Ishikawa (cell line): ENCODE results near the gene SLC39A1.

Source experiments
- CEBPB ChIP-seq: IDR thresholded peaks from 2 replicates; pipeline ENCODE4 v1.6.1; 2012
- CREB1 ChIP-seq: IDR thresholded peaks from 2 replicates; pipeline ENCODE4 v1.6.1; 2012; ENCODE audit warnings: low read depth
- EGR1 ChIP-seq: IDR thresholded peaks from 2 replicates; pipeline ENCODE4 v1.6.1; 2012
- EP300 ChIP-seq: IDR thresholded peaks from 2 replicates; pipeline ENCODE4 v1.6.1; 2012; ENCODE audit warnings: borderline replicate concordance
- FOXM1 ChIP-seq: IDR thresholded peaks from 2 replicates; pipeline ENCODE4 v1.6.1; 2012; ENCODE audit warnings: low read depth, borderline replicate concordance
- NFIC ChIP-seq: IDR thresholded peaks from 2 replicates; pipeline ENCODE4 v1.6.1; 2012
- RAD21 ChIP-seq: IDR thresholded peaks from 2 replicates; pipeline ENCODE4 v1.6.1; 2012; ENCODE audit warnings: low read depth
- TAF1 ChIP-seq: IDR thresholded peaks from 2 replicates; pipeline ENCODE4 v1.6.1; 2012; ENCODE audit warnings: low read depth, mild to moderate bottlenecking
- TCF12 ChIP-seq: IDR thresholded peaks from 2 replicates; pipeline ENCODE4 v1.6.1; 2012; ENCODE audit warnings: low read depth
- TEAD4 ChIP-seq: IDR thresholded peaks from 2 replicates; pipeline ENCODE4 v1.6.1; 2012
- YY1 ChIP-seq: IDR thresholded peaks from 2 replicates; pipeline ENCODE4 v1.6.1; 2012; ENCODE audit warnings: low read depth
- ZBTB7A ChIP-seq: IDR thresholded peaks from 2 replicates; pipeline ENCODE4 v1.6.1; 2012; ENCODE audit warnings: low read depth
- TF ChIP-seq, protein P1 (sequence below): IDR thresholded peaks from 2 replicates; pipeline ENCODE4 v1.6.1; 2012
- TF ChIP-seq, protein P2 (sequence below): IDR thresholded peaks from 2 replicates; pipeline ENCODE4 v1.6.1; 2012
- TF ChIP-seq, protein P3 (sequence below): IDR thresholded peaks from 2 replicates; pipeline ENCODE4 v1.6.1; 2012; ENCODE audit warnings: low read depth, mild to moderate bottlenecking

SLC39A1 gene

DNA sequence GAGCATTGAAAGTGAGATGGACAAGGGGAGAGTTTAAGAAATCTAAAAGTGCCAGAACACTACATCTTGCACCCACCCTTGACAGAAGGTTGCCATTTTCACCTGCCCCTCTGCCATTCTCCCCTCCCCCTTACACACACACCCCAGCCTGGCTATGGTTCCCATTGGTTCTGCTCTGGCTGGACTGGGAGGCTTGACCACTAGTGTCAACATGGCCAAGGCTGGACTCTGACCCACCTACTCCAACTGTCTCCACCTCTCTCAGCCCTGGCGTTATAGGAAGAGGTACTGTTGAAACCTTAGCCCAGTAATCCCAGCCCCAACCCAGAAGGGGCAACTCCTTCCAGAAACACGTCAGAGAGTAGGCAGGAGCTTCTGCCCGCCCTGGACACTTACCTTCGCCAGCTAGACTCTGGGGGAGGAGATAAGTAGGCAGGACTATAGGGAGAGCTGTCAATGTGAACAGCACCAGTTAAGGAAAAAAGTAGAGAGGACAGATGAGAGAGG lies 9.4 kb downstream of the SLC39A1 start:
- no peak for TF ChIP-seq TCF12
- TF ChIP-seq TEAD4: no peak
- TF ChIP-seq CEBPB: no peak
- no peak for TF ChIP-seq YY1
- no peak for TF ChIP-seq EGR1
- no peak for TF ChIP-seq RAD21
- no peak for TF ChIP-seq CREB1
- TF ChIP-seq TAF1: no peak
- TF ChIP-seq, protein P1, sequence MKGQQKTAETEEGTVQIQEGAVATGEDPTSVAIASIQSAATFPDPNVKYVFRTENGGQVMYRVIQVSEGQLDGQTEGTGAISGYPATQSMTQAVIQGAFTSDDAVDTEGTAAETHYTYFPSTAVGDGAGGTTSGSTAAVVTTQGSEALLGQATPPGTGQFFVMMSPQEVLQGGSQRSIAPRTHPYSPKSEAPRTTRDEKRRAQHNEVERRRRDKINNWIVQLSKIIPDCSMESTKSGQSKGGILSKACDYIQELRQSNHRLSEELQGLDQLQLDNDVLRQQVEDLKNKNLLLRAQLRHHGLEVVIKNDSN: no peak
- no peak for TF ChIP-seq NFIC
- no peak for TF ChIP-seq EP300

DNA sequence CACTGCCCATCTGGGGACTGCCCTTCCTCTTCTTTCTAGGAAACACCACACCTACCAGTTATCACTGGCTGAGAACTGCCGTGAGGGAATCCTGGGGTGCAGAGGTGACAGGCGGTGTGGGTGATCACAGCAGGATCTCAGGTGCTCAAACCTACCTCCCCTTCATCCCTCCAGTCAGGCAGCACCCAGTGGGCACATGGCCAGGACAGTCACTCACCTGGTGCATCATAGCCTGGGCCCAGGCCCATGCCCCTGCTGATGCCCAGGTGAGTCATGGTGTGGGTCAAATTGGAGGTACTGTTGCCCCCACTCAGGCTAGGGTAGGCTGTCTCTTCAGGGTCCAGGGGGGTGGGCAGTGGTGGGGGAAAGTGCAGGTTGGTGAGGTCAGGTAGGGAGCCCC lies 11.5 kb downstream of the SLC39A1 start:
- TF ChIP-seq YY1: no peak

DNA sequence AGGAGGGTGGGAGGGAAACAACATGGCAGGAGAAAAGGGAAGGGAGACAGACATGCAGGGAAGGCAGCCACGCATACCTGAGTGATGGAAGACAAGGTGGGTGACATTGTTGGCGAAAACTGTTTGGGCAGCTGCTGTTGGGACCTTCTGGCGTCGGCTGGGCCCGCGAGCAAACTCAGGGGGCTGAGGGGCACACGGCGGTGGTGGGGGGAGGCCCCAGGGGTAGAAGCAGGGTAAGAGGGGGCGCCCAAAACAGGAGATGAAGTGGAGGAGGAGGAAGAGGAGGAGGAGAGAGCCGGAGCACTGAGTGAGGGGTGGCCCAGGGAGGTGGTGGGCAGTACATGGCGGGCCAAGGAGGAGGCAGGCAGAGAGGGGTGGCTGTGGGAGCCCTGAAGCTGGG lies 12.2 kb downstream of the SLC39A1 start:
- TF ChIP-seq CREB1 (no peak), YY1 (no peak)
- TF ChIP-seq, protein P2, sequence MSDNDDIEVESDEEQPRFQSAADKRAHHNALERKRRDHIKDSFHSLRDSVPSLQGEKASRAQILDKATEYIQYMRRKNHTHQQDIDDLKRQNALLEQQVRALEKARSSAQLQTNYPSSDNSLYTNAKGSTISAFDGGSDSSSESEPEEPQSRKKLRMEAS: no peak

DNA sequence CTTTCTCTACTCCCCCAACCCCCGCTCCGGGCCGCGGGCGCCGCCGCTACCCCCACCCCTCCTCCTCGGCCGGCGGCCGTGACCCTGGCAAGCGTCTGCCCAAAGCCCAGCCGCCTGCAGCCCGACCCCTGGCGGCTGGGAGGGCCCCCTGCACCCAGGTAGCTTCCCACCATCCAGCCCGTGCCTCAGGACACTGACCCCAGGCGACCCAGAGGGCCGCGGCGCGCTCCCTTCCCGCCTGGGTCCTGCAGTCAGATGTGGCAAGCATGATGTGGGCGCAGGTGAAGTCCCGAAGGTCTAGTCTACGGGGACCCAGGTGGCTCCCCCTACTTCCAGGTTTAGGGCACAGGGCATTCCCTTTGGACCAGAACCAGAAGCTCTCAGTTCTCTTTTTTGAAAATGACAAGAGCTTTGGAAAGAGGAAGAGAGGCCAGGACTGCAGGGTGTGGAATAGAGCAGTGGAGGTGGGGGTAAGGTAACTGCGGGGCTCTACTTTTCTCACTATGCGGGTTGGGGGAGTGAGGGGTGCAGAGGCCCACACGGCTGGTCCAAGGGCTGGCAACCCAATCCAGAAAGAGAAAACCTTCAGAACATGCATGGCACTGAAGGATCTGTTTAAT lies 16.6 kb downstream of the SLC39A1 start, which contains the start of gene DENND4B:
Gene DENND4B (minus strand): TSS at position 97 of the 620 bp plus-strand sequence. CDS start 2,344 bp downstream, outside the sequence.
- TF ChIP-seq RAD21 (peak; percentile 51), TCF12 (0 out of 2 replicates have a peak, but pooled peaks have one; percentile 9), CREB1 (no peak), YY1 (0 out of 2 replicates have a peak, but pooled peaks have one; percentile 25), TAF1 (peak; percentile 66; the same call in 1 of the 2 replicates)
- TF ChIP-seq, protein P2: peak; percentile 30; the same call in 1 of the 2 replicates

DNA sequence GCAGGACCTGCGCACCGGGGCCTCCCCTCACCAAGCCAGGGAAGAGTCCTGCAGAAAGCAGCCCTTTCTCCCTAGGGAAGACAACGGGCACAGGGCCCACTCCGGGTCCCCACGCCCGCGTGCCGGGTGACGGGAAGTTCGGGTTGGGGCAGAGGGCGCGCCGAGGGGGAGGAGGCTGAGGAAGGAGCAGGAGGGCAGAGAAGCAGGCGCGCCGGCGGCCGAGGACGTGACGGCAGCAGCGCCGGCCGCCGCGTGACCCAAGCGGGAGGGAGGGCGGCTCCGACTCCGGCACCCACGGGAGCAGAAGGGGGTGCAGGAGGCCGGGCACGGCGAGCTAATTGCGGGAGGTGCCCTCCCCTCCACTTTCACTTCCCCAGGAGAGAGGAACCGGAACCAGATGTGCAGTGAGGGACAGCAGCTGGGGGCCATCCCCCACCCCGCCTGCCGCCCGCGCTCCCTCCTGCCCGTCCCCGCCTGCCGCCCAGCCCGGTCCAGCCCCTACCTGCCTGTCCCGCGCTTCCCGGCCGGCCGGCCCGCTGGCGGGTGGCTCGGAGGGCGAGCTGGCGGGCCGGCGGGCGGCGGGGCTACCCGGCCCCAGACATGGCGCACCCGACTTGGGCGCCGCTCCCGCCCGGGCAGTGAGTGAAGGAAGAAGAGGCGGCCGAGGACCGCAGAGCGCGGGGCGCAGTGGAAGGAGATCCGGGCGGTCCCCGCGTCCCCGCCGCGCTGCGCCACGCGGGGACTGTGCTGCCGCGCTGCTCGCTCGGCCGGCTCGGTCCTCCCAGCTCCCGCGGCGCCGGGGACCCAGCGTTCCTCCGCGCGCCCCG lies 17.3 kb downstream of the SLC39A1 start:
- TF ChIP-seq CREB1 (no peak), CEBPB (no peak), NFIC (0 out of 2 replicates have a peak, but pooled peaks have one; percentile 6), EP300 (no peak), FOXM1 (no peak), RAD21 (no peak), ZBTB7A (peak; percentile 48; the same call in 1 of the 2 replicates), TEAD4 (no peak), TCF12 (no peak; the same call in 1 of the 2 replicates), EGR1 (no peak), YY1 (peak; percentile 16), TAF1 (peak; percentile 55)
- TF ChIP-seq, protein P3, sequence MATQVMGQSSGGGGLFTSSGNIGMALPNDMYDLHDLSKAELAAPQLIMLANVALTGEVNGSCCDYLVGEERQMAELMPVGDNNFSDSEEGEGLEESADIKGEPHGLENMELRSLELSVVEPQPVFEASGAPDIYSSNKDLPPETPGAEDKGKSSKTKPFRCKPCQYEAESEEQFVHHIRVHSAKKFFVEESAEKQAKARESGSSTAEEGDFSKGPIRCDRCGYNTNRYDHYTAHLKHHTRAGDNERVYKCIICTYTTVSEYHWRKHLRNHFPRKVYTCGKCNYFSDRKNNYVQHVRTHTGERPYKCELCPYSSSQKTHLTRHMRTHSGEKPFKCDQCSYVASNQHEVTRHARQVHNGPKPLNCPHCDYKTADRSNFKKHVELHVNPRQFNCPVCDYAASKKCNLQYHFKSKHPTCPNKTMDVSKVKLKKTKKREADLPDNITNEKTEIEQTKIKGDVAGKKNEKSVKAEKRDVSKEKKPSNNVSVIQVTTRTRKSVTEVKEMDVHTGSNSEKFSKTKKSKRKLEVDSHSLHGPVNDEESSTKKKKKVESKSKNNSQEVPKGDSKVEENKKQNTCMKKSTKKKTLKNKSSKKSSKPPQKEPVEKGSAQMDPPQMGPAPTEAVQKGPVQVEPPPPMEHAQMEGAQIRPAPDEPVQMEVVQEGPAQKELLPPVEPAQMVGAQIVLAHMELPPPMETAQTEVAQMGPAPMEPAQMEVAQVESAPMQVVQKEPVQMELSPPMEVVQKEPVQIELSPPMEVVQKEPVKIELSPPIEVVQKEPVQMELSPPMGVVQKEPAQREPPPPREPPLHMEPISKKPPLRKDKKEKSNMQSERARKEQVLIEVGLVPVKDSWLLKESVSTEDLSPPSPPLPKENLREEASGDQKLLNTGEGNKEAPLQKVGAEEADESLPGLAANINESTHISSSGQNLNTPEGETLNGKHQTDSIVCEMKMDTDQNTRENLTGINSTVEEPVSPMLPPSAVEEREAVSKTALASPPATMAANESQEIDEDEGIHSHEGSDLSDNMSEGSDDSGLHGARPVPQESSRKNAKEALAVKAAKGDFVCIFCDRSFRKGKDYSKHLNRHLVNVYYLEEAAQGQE: no peak
- TF ChIP-seq, protein P2: peak; percentile 78
- TF ChIP-seq, protein P1: peak; percentile 87

DNA sequence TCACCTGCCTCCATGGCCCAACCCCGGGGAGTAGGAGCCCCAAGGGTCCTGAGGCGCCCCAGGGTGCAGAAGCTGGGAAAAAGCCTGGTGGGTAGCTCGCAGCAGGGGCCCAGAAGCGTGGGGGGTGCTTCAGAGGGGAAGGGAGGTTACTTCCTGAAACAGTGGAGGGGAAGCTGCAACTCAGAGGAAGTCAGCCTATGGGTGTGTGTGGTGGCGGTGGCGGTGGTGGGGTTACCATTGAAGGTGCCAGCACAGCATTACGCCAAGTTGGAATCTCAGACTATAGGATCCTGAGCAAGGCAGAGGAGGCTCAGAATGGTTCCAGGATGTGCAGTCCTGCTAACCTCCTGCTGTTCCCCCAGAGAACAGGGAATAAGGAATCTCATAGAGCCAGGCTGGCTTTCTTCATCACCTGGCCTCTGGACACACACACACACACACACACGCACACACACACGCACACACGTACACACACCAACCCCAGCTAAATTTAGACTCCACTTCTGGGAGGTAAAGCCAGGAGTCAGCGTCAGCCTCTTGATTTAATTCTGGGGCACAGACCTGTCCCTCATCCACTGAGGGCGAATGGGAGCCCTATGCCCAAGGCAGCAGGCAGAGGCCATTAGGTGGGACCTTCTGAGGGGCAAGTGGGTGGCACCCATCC lies 18.1 kb downstream of the SLC39A1 start:
- TF ChIP-seq ZBTB7A (no peak), YY1 (no peak; the same call in 1 of the 2 replicates), FOXM1 (no peak), EGR1 (no peak), TCF12 (no peak), TAF1 (no peak), TEAD4 (no peak), RAD21 (no peak), CEBPB (no peak)
- TF ChIP-seq, protein P3: no peak
- TF ChIP-seq, protein P2: no peak
- TF ChIP-seq, protein P1: no peak
